NCI-H510A (cell line): ENCODE data around the gene RIPOR3.

Experiments
- DNase-seq: peaks from one replicate; lab custom pipeline; 2025; lab: John Stamatoyannopoulos, UW

Gene RIPOR3

DNA sequence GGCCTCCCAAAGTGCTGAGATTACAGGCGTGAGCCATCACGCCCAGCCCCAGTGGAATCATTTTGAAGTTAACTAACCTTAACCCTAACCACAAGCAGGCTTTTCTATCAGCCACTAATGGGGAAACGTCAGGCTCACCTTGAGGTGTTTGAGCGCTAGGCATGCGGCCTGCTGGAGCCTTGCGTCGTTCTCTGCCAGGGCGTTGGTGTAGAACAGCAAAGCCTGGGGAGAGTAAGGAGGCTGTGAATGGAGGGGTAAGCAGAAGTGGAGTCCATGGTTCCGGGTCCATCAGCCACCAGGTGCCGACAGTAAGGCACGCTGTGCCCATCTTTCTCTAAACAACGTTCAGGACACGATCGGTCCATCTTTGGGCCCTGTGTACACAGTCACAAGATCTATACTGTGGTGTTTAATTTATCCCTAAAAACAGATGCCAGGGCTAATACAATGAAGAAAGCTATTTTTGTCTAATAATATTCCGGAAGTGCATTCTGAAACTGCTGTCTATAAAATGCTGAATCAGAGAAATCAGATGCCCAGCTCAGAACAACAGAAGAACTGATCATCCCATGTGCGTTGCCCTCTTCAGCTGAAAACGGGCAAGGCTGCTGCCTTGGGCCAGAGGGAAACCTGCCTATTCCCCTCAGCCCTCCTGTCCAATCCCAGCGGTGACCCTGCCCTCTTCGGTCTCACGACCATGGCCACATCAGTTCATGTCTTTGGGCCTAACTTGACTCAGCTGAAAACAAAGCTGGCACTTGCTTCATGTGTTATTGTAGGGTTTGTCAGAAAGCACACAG, 101.6 kb downstream of the RIPOR3 start:
- DNase-seq, result no peak

DNA sequence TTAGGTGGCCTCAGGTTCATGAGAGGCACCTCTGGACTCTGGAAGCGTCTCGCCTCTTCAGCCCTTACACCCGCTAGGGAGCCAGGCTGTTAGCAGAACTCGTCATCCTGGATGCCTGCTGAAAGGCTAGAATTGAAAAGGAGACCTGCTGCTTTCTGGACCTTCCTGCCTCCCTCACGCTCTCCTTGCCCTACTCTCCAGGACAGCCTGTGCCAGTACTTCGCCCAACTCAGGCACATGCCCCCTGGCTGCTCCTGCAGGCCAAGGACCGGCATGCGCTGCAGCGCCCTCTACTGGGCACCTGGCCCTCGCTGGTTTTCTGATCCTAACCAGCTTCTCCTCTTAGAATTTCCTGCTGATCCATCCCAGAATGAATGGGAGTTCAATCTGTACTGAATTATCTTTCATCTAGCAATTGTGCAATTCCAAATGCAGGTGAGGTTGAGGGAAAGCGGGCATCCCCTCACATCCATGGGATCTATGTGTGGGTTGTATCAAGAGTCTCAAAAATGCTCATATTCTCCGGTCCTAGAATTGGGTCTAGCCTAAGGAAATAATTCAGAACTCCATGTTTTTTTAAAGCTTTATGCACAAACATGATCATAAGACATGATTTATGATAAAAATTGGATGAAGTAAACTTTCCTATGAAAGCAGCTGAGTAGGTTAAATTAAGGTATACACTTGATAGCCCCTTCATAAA, 103.2 kb downstream of the RIPOR3 start:
- DNase-seq, result peak; percentile 35

DNA sequence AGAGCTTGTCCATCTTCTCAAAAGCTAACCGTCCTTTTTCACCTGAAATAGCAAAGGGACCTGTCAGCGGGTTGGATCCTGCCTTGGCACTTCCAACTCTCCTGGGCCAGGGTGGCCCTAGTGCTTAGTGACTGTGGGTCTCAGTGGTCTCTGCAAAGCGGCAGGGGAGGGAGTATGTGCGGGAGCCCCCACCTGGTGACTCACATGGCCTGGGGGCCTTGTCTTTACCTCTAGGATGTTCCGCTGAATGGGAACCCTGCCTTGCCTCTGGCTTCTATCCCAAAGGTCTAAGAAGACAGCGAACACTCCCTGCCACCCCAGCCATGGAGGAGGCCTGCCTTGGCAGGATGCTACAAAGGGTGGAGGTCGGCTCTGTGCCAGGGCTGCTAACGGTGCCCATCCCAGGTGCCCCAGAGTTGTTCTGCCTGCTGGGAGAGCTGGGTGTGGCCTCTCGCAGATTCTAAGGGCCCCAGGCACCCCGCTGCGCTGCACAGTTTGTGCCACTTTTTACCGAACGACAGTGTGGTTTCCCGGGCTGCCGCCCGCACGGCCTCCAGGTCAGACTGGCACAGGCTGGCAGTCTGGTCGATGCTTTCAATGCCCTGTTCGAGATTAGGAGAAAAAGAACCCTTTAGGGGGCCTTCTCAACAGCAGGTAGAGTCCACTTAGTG, 103.9 kb downstream of the RIPOR3 start:
- no peak for DNase-seq

DNA sequence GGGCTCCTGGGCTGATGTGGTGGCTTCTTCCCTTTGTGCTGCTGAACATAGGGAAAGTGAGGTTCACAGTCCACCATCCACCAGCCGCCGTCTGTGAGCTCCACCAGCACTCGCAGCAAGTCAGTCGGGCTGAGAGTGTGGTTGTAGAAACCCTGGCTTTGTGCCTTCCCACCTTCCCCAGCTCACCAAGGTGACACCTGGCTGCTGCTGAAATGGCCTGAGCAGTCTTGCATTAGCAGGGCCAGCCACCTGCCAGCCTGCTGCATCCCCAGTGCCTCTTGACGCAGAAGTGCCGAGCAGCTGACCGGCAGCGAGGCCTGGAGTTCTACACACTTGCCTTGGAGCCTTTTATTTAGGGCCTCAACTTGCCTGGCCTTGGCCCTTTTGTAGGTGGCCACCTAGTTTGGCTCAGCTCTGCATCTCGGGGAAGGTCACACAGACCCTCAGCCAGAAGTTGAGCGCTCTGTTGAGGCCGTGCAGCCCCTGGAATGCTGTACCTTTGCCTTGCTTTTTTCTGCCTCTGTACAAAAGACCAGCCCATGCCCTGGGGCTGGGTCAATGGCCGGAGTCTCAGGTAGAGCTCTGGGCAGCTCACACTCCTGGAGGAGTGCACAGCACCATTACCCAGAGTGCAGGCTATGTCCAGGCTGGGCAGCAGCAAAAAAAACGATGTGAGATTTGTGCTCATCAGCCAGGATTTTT, 104.7 kb downstream of the RIPOR3 start:
- DNase-seq, result peak; percentile 91

DNA sequence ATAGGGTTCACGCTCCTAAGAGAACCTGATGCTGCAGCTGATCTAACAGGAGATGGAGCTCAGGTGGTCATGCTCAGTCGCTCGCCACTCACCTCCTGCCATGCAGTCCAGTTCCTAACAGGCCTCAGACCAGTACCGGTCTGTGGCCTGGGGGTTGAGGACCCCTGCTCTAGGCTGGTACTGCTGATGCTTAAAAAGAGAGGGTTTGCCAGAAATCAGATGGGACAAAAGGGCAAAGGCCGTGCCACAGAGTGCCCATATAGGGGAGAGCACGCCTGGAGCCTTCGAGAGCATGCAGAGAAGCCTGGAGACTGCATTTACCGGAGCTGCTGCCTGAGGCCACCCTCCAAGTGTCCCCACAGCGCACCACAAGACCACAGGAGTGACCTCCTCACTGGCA, 105.7 kb downstream of the RIPOR3 start:
- DNase-seq, result peak; percentile 63

DNA sequence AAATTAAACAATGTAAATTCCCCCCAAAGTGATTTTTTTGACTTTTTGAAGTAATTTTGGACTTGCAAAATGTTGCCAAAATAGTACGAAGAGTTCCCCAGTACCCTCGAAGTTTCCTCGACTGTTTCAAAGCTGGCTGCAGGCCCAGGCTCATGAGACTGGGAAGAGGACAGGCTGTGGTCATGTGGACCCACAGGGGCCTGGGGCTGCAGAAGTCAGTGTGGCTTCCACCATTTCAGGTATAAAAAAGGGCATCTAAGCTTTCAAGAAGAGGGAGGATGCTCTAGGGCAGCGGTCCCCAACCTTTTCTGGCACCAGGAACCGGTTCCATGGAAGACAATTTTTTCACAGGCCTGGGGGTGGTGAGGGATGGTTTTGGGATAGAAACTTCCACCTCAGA, 106.1 kb downstream of the RIPOR3 start:
- no peak for DNase-seq

DNA sequence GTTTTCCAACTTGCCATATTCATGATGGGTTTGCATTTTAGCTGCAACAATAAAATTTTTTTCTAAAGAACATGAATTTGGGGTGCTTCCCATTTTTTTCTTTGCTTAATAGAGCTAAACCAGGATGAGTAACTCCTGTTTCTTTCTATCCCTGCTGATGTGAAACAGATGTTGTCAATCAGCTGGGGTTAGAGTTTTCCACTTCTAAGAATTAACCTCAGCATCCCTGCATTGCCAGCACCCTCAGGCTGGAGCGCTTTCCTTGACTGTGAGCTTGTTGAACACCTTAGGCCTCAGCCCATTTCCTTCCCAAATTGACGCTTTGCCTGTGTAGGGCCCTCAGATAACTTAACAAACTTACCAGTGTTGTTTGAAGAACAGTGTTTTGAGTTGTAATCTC, 106.7 kb downstream of the RIPOR3 start:
- no peak for DNase-seq

DNA sequence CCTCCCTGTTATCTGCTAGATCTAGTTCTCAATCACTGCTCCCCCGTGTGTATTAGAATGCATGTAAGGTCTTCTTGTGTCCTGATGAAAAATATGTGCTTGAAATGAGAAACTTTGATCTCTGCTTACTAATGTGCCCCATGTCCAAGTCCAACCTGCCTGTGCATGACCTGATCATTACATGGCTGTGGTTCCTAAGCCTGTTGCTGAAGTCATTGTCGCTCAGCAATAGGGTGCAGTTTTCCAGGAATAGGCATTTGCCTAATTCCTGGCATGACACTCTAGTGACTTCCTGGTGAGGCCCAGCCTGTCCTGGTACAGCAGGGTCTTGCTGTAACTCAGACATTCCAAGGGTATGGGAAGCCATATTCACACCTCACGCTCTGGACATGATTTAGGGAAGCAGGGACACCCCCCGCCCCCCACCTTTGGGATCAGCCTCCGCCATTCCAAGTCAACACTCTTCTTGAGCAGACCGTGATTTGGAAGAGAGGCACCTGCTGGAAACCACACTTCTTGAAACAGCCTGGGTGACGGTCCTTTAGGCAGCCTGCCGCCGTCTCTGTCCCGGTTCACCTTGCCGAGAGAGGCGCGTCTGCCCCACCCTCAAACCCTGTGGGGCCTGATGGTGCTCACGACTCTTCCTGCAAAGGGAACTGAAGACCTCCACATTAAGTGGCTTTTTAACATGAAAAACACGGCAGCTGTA, 107.7 kb downstream of the RIPOR3 start:
- no peak for DNase-seq

DNA sequence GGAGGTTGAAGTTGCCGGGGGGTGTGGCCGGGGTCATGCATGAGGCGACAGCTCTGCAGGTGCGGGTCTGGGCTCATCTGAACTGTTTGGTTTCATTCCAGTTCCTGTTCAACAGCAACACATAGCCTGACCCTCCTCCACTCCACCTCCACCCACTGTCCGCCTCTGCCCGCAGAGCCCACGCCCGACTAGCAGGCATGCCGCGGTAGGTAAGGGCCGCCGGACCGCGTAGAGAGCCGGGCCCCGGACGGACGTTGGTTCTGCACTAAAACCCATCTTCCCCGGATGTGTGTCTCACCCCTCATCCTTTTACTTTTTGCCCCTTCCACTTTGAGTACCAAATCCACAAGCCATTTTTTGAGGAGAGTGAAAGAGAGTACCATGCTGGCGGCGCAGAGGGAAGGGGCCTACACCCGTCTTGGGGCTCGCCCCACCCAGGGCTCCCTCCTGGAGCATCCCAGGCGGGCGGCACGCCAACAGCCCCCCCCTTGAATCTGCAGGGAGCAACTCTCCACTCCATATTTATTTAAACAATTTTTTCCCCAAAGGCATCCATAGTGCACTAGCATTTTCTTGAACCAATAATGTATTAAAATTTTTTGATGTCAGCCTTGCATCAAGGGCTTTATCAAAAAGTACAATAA, 108.6 kb downstream of the RIPOR3 start:
- peak; percentile 28 for DNase-seq

DNA sequence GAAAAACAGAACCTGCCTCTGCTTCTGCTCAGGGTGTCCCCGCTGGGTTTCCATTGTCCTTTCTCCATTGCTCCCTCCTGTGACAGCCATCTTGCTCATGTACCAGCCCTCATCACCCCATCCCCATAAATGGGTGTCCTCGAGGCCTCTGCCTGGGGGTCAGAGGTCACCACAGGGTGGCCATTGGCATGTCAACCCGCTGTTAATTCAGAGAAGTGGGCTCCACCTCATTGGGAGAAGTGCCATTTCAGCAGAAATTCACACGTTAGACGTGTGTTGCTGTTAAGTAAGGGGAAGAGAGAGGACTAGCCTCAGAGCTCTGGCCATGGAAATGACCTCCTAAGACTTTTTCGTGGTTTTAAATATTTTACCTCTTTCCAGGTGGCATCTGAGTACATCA, 109.2 kb downstream of the RIPOR3 start:
- no peak for DNase-seq

DNA sequence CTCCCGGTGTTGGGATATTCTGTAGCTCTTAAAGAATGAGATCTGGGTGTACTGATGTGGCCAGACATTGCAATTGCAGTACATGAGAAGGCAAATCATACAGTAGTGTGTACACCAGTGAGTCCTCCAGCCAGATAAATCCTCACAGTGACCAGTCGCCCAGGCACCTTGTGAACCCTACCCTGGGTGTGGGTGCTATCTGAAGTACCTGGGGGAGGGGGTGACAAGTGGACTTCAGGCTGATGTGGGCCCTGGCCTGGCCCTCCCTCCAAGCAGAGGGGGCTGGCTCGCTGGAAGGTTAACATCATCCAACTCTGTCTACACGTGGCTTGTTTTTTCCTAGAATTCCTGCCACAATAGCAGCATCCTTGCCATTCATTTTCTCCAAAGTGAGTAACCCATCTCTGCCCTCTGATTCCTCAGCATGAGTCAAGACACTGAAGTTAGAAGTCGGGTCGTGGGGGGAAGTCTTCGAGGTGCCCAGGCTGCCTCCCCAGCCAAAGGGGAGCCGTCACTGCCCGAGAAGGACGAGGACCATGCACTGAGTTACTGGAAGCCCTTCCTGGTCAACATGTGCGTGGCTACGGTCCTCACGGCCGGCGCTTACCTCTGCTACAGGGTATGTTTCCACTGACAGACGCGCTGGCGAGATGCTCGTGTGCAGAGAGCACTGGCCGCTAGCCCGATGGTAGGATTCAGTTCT, 110.3 kb downstream of the RIPOR3 start:
- no peak for DNase-seq

DNA sequence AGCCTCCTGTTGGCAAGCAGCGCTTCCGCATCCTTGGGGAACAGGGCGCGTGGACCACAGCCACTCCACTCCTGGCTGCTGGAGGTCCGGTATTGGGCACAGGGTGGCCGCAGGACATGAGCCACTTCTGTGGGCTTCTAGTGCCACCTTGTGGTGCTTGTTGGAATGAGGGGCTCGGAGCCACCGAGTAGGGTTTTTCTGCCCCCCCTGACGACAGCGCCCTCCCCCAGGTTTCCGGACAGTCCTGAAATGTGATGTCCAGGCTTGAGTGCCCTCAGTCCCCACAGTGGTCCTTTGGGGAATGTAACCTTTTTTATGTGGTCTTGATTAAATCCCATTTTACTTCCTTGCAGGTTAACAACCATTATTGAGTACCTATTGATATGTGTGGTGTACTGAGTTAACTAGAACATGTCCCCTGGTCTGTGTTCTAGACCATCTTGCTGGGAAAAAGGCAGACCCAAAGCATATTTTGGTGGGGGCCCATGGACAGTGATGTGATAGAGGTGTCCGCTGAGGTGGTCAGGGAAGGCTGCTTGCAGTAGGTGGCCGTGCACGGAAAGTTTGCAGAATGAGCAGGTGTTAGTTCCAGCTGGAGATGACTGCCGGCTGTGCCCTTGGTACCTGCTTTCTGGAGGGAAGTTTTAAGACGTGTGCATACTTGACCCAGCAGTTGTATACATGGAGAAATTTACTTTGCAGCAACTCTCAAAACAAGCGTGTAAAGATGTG, 111.2 kb downstream of the RIPOR3 start:
- DNase-seq, result peak; percentile 63

DNA sequence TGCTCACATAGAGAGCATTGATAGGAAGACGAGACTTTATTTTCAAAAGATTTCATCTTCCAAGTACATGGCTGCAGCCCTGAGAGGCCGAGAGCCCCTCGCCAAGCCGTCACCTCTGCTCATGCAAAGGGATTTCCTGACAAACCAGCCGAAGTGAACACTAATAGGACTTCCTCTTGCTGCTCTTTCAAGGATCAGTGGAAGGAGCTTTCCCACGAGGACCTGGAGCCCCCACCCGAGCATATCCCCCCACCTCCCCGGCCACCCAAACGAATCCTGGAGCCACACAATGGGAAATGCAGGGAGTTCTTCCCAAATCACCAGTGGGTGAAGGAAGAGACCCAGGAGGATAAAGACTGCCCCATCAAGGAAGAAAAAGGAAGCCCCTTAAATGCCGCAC, 111.8 kb downstream of the RIPOR3 start:
- DNase-seq, result no peak

DNA sequence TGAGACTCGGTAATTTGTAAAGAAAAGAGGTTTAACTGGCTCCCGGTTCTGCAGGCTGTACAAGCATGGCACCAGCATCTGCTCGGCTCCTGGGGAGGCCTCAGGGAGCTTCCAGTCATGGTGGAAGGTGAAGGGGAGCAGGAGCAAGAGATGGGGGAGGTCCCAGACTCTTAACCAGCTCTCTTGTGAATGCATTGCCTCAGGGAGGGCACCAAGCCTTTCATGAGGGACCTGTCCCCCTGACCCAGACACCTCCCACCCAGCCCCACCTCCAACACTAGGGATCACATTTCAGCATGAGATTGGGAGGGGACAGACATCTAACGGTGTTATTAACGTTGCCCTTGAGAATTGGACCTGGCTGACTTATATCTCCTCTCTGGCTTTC, 112.6 kb downstream of the RIPOR3 start:
- no peak for DNase-seq

DNA sequence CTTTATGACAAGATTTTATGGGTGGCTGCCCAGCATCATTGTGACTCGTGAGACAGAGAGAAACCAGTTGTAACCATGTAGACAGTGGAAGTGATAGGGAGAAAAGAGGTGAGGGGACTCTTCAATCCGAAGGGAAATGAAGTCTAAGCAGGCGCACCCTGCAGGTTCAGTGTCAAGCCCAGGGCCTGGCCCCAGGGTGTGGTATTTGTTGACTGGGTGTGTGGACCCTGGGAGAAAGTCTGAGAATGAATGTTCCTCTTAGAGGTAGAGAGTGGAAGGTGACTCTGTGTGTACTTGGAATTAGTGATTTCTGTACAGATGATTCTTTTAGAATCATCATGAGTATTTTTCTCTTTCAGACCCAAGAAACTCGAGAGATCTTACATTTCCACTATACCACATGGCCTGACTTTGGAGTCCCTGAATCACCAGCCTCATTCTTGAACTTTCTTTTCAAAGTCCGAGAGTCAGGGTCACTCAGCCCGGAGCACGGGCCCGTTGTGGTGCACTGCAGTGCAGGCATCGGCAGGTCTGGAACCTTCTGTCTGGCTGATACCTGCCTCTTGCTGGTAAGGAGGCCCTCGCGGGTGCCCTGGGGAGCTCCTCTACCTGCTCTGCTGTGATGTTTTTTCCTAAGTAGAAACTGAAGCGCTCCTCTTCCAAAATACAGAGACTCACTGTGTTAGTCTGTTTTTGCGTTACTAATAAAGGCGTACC, 113.1 kb downstream of the RIPOR3 start:
- no peak for DNase-seq

DNA sequence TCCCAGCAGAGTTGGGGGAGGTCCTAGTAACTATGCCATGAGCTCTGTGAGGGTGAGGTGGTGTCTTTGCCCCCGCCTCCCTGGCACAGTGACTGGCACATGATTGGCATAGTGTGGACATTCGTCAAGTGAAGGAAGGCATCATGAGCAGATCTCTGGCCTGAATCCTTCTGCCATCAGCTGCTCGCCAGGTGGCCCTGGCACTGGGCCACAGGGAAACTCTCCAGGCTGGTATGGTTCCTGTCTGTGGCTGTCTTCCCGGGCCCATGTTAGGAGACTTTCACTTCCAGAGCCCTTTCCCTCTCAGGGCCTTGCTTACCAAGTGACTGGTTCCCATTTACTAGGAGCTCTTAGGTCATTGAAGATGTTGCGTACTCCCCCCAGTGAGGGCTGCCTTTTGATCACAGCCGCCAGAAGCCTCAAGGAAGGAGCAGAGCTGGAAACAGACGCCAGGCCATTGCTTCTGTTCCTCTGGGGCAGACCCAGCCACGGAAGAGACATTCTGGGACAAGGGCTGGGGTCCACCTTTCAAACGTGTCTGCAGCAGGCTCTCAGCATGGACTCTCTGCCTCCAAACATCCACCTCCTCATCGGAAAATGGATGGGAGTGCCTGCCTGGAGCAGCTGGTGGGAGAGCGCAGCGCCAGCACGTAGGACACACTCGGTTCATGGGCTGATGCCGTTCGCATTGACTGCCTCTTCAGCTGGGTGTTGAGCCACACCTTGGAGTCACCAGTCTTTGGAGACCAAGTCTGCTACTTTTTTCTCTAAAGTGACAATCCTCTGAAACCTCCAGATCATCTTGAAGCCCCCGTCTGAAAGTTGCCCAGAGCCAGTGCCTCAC, 113.9 kb downstream of the RIPOR3 start:
- DNase-seq, result no peak

DNA sequence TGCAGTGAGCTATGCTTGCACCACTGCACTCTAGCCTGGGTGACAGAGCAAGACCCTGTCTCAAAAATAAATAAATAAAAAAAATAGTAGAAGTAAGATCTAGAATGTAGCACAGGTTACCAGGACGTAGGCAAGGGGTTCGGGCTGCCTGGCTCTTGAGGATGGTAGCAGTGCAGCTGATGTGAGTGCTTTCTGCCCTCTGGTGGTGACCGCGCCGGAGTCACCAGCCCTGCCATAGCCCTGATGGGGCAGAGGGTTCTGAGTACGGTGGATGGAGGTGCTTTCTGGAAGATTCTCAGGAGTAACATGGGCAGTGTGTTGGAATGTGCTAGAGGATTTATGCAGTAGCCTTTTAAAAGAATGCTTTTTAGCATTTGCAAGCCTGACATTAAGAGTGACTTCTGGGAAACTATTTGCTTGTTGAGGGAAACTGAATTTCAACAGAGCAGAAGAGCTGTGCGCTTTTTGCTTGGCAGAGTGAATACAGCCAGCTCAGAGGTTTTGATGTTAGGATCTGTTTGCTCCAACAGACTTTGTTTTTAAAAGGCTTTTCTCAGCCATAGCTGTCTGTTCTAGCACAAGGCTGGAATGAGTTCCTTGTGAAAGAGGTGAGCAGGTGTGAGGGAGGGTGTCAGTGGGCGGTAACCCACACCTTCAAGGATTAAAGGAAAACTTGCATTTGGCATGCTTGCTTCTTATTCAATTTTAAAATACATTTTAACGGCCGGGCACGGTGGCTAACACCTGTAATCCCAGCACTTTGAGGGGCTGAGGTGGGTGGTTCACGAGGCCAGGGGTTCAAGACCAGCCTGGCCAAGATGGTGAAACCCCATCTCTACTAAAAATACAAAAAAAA, 115.2 kb downstream of the RIPOR3 start:
- DNase-seq, result peak; percentile 74
